GM19328 (cell line): ENCODE measurements around the gene TAS1R2.
"Not testable (repeated sequence)": the region's sequence is repeated elsewhere in the genome, so short reads cannot be mapped to it uniquely, and the experiment has no call there.

Experiments used
- ATAC-seq: cut with Tn5 transposase; IDR thresholded peaks from one replicate; pipeline ENCODE4 v1.9.1; 2021; ENCODE audit warnings: mild to moderate bottlenecking, moderate library complexity; ENCODE audit not compliant: unreplicated experiment

TAS1R2 gene

DNA sequence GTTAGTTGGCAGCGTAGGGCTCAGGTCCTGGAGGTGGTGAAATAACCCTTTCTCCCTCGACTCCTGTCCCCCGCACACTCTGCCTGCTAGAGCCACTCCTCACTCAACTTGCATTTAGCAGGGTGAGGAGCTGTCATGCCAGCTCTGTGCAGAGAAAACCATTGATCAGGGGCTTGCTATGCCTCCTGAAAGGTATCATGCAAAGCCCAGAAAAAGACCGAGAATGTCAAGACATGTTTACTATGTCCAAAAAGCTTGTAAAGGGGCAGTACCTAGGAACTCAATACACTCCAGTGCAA is 24.9 kb upstream of the TAS1R2 start:
- no peak for ATAC-seq

DNA sequence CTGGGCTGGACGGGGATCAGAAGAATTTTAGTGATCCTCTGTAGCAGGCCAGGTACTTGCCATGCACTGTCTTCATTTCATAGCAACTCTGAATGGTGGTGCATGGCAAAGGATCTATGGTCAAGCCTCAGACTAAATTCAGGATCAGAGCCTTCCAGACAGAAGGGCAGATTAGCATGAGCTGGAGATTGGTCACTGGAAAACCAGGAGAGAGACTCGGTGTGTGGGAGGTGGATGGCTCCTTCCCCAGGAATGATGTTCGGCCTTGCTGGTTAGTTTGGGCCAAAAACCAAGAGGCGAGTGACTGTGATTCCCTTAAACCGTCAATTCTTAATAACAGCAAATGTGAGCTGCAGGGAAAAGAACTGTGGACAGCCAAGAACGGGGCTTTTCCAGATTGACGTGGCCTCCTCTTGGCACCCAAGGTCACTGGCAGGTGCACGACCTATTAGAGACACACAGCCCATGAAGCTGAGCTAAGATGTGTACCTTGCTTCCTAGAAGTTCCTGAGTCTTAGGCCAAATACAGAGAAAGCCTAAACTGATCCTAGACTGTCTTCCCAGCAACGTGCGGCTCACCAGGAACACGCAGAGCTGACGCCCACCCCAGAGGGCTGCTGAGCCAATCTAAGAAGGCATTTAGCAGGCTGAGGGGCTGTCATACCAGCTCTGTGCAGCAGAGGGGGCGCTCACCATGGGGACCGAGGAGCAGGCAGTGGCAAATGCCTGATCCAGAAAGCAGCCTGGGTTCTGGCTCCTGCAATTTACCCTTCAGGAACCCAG is 24.4 kb upstream of the TAS1R2 start:
- no peak for ATAC-seq

DNA sequence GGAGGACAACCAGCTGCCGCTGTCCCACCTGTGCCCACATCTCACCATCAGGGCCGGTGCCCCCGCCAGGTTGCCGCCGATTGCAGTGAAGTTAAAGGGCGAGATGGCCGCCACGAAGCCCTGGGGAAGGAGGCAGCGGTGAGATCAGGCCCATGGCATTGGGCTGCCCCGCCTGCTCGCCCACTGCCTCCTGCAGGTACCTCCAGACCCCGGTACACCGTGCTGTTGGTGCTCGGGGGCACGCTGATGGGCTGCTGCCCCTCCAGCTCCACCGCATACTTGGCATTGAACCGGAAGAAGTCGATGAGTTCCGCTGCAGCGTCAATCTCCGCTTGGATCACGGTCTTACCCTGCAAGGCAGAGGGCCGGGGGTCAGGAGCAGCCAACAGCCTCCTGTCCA is 23.6 kb upstream of the TAS1R2 start:
- no peak for ATAC-seq

DNA sequence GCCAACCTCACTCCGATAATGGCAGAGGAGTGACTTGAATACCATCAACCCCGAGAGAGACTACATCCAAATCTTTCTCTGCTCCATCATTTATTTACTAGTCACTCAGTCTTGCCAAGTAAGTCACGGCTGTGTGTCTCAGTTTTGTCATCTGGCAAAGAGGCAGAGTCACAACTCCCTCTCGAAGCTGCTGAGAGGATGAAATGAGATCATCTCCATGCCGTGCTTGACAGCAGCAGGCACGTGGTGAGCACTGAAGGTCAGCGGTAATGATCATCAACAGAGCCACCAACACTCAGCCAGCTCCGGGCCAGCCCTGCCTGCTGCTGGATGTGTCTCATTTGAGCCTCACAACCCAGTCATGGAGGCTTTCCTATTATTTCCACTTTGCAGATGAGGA is 23.0 kb upstream of the TAS1R2 start:
- no peak for ATAC-seq

DNA sequence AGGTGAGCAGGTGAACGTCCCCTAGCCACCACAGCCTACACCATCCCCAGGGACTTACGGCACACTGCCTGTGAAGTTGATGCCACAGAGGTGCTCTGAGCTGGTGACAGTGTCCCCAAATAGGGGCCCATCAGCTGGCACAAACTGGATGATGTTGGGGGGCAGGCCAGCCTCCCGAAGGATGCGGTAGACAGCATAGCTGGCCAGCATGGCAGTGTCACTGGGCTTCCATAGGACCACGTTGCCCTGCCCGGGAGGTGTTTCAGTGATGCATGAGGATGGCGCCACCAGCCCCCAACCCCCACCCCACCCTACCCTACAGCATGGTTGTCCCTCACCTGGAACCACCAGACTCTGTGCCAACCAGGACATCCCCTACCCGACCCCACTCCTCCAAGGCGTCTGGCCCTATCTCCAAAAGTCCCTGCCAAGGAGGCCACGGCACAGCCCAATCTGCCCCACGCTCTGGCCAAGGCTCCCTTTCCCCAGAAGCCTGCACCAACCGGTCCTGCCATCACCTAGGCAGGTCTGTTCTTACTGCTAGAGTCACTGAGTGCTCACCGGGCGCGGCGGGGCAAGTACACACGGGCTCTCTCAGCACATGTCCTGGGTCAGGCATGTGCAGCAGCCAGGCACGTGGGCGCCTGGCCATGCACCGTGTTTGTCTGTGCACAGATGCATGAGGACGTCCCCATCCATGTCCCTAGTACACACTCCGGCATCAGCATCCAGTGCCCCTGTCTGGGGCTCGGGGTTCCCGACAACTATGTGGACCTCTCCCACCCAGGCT is 22.4 kb upstream of the TAS1R2 start:
- no peak for ATAC-seq

DNA sequence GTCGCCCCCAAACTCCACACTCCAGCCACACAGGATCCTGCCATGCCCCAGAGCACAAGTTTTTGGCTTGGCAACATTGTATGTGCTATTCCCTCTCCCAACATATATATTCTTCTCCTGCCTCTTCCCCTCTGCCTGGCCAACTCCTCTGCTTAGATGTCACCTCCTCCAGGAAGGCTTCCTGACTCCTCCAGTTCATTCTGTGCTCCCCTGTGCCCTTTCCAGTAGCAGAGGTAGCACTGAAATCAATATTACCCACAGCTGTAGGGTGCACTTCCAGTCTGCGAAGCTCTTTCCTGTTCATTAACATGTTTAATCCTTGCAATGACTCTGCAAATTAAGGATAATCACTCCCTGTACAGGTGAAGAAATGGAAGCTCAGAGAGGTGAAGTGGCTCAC is 21.7 kb upstream of the TAS1R2 start:
- ATAC-seq: no peak

DNA sequence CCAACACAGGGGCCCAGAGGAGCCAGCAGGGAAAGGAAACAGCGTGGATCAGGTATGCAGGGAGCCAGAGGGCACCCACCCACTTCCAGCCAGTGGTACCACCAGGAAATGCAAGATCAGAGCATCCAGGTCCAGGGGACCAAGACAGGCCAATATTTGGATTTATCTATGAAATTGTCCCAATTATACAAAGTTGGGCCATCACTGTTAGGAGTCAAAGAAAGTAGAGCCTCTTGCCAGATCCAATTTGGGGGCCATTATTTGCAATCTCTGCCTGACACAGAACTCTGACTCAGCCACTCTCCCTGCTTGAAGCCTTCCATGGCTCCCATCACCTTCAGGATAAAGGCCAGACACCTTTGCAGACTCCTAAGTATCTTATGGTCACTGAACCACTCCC is 21.1 kb upstream of the TAS1R2 start:
- ATAC-seq: no peak

DNA sequence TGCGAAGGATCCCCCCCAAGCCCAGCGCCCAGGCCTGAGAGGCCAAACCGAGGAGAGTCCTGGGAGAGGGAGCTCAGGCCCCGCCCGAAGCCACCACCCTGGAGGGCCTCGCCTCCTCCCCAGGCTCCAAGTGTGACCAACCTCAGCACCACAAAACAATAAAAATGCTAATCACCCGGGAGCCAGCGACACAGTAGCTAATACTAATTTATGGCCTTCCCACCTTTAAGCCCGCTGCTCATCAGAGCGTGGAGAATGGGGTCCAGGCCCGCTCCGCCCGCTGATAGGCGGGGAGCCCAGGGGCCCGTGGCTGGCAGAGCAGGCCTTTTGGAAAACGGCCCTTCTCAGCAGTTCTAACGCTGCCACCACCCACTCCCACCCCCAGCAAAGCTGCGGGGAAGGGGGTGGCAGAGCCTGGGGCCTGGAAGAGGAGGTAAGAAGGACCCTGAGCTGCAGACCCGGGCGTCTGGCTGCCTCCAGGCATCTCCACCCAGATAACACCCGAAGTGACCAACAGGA is 20.4 kb upstream of the TAS1R2 start:
- ATAC-seq: no peak

DNA sequence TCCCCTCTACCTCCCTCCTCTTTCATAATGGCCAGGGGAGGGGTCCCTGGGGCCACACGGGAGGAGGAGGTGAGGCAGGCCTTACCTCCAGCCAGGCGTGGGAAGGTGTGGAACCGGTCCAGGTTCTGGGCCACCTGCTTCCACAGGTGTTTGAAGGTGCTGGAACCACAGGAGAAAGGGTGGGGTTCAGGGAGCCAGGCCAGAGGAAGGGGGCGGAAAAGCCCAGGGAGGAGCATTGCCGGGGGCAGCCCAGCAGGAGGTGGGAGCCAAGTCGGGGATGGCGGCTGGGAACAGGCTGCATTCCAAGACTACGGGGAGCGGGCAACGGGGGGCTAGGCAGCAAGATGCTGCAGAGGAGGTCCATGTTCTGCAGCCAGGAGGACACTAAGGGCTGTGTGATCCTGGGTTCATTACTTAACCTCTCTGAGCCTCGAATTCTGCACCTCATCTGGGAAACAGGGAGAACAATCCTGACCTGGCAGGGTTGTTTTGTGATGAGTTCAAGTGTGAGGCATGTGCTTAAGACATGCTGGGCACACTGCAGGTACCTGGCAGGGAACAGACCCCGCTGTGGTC is 19.8 kb upstream of the TAS1R2 start:
- no peak for ATAC-seq

DNA sequence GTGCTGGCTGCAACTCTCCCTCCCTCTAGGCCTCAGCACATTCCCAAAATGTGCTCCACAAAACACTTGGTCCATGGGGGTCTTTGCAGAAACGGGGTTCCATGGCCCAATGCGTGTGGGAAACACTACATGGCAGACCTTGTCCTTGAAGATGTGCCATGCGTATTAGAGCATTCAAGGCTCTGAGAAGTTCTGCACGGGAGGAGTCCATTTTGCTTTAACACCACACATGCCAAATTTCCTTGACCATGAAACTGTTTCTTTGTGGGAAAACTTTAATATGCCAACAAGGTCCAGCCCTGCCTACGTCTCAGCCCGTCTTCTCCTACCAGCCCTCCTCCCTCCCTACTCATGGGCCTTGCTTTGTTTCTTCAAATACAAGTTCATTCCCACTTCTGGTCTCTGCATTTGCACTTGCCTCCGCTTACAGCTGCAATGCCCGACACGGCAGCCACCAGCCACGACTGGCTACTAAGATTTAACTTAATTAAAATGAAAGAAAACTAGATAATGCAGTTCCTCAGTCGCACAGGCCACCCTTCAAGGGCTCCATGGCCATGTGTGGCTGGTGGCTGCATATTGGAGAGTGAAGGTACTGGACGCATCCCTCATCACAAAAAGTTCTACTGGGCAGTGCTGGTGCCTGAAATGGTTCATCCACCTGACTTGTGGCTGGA is 19.2 kb upstream of the TAS1R2 start:
- ATAC-seq: no peak

DNA sequence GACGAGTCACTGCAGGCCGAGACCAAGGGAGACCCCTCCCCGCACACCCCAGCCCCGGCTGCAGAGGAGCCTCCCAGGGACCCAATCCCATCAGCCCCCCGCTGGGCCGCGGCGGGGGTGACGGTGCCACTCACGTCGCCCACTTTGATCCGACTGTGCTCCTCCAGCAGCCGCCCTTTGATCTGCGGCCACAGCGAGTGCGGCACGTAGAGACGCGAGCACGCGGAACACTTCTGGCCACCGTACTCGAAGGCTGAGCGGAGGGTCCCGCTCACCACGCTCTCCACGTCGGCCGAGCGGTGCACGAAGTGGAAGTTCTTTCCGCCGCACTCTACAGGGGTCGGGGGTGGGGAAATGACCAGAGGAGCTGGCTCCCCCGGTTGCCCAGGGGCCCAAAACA is 17.8 kb upstream of the TAS1R2 start:
- ATAC-seq: no peak

DNA sequence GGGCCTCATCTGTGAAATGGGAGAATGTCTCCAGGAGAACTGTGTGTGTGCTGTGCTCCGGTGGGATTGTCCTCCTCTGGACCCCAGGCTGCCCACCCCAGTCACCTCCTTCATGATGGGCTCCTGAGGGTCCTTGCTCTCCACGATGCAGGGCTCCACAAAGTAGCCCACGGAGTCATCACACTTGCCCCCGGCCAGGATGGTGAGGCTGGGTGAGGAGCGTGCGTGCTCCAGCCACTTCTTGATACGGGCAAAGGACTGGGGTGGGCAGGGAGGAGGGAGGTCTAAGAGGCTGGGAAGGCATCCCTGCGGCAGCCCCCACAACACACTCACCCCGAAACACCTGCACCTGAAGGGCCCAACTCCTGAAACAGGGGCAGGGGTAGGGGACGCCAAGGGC is 16.8 kb upstream of the TAS1R2 start:
- no peak for ATAC-seq

DNA sequence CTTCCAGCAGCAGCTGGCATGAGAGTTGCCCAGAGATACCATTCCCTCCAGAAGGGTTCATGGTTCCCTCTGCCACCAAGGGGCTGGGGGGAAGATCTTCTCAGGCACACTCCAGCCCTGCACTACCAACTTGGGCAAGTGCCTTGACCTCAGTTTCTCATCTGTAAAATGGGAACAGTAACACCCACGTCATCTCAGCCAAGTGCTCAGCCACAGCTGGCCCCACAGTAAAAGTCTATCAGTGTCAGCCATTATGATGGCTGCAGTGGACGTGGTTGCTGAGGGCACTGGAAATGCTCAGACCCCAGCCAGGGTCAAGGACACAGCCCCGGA is 16.3 kb upstream of the TAS1R2 start:
- no peak for ATAC-seq

DNA sequence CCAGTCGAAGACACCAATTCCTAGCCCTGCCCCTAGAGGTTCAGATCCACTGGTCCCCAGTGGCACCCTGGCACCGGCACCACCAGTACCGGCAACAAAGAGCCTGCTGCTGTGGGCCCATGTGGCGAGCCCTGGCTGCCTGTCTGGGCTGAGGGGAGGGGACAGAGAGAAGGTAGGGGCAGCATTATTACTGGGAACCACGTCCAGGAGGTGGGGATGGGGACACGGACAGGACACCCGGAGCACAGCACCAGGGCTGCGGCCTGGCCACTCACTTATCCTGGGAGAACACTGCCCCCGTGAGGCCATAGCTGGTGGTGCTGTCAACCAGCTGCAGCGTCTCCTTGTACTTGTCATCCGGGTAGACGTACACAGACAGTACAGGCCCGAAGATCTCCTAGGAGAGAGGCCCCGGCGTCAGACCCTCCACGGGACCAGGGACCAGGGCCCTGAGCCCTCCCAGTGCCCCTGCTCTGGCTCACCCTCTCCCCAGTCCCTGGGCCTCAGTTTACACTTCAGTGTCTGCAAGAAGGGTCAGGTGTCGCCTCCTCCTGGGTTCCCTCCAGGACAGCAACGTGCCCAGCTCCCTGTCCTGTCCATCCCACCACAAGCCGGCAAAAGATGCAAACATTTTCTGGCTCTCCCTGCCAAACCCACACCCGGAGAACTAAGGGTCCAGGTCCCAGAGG is 15.8 kb upstream of the TAS1R2 start:
- no peak for ATAC-seq

DNA sequence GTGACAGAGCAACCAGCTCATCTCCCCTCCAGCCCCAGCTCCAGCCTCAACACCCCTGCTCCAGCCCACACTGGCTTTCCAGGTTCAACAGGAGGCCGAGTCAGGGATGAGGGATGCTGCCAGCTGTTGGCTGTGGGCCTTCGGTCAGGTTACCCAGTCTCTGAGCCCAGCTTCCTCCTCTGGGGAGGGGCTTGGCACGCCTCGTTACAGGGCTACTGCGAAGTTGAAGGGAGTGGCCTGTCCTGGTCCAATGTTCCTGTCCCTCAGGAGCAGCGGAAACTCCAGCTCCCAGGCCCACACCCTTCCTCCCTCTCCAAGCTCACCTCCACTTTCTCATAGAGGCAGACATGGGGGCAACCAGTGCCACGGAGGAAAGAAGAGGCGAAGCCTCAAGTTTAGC is 15.1 kb upstream of the TAS1R2 start:
- no peak for ATAC-seq

DNA sequence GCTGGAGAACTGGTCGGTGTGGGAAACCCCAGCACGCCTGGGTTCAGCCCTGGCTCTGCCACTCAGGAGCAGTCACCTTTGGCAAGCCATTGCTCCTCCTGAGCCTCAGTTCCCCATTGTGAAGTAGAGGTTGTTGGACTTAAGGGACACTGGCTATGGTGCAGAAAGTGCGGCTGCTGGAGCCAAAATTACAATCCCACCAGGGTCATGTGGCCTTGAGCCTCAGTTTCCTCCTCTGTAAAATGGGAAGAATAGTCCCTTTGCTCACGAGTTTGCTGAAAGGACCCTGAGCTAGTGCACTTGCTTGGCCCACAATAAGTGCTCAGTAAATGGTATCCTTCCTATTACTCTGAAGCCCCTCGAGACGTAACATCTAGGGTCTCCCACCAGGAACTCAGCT is 14.6 kb upstream of the TAS1R2 start:
- no peak for ATAC-seq

DNA sequence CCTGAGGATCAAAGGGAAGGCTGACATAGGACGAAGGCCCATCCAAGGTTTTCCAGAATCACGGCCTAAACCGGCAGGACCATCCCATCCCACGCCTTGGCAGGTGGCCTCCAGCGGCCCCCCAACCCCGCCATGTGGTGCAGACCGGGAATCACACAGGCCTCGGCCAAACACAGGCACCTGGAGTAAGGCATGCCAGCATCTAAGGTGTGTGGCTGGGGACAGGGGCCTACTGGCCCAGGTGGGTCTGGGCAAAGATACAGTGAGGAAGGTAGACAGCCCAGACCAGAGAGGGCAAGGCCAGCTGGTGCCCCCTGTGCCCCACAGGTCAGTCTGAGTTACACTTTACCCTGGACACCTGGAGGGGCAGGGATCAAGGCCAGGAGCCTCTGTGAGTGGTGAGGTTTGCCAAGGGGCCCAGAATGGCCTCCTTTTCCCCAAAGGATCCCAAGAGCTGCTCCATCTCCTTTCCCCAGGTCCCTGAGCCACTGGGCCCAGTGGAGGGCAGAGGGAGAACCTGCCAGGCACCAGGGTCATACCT is 12.7 kb upstream of the TAS1R2 start:
- ATAC-seq: no peak

DNA sequence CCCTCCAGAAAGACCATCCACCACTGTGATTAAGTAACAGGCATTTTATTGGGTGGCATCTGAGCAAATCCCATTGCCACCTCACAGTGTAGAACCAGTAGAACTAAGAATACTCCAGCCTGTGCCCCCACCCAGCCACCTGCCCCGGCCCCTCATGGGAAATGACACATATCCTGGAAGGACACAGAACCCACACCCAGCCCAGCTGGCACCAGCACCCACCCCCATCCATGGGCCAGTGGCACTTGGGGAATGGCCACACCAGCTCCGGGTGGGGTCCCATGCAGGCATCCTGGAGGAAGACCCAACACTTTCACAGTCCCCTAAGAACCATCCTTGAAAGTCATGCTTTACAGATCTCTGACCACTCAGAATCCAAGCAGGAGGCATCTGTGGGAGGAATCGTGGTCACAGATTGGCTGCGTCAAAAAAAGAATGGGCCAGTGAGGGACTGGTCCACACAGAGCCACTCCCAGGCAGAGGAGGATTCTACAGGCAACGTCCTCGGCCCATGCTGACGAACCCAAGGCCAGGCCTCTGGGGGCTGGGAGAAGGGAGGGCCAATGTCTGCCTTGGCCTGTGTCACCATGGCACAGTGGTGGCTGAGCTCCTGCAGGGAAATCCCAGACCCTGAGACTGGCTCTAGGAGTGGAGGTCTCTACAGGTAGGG is 12.1 kb upstream of the TAS1R2 start:
- no peak for ATAC-seq

DNA sequence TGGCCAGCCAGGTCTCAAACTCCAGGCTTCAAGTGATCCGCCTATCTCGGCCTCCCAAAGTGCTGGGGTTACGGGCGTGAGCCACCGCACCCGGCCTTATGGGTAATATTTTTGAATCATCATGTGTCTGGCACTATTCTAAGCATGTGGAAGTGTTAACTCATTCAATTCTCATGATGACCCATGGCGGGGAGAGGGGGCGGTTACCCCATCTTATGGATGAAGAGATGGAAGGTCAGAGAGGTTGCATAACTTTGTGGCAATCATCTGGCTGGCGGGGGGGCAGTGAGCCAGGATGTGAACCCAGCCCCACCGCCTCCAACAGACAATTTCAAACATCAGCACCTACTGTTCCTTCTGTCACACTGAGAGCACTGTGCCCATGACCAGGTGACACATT is 11.5 kb upstream of the TAS1R2 start:
- ATAC-seq: no peak

DNA sequence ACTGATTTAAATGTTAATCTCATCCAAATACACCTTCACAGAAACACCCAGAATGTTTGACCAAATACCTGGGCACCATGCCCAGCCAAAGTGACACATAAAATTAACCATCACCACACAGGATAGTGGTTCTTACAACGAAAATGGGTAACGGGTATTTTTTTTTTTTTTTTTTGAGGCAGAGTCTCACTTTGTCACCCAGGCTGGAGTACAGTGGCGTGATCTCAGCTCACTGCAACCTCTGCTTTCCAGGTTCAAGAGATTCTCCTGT is 11.1 kb upstream of the TAS1R2 start:
- ATAC-seq: not testable (repeated sequence)
